GM21447 (cell line): ENCODE data around the gene SOX8.
"Not testable (repeated sequence)": the region's sequence is repeated elsewhere in the genome, so short reads cannot be mapped to it uniquely, and the experiment has no call there.

ENCODE experiments used
- ATAC-seq: cut with Tn5 transposase; IDR thresholded peaks from one replicate; pipeline ENCODE4 v1.9.1; 2021; ENCODE audit not compliant: unreplicated experiment

Gene SOX8

DNA sequence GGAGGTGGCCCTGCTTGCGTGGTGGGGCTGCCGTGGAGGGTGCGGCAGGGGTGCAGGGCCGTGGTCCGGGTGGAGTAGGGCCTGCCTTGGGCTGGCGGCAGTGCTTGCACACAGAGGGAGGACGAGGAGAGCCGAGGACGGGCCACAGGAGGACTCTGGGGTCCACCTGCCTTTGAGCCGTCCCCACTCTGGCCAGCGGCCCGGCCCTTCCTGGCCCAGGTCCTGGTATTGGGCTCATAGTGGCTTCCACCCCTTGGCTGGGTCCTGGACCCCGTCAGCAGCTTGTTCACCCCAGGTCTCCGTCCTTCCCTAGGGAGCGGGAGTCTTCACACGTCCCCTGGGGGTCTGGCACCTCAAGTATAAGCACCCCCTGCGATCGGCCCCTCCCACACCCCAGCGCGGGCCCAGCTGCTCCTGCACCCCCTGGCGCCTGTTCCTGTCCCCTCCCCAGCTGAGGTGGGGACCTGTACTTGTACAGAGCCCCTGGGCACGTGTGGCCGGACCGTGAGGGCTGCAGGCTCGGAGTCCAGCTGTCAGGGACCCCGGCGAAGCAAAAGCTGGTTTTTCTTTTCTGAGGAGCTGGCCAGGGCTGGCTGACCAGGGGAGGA is 40.1 kb downstream of the SOX8 start:
- ATAC-seq, result no peak

DNA sequence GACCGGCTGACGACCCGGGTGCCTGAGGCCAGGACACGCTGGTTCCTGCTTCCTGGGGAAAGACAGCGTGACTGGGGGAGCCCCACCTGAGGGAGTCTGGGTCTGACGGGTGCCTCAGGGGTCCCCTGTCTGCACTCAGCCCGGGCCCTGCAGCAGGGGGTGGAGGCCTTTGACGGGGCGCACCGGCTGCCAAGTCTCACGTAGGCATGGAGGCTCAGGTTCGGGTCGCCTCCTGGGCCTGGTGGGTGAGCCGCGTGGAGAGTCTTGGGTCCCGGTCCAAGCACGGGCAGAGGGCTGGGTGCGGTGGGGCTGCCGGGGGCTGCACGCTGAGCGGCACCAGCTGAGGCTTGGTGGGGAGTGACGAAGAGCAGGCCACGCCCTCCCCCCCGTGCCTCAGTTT is 40.9 kb downstream of the SOX8 start:
- no peak for ATAC-seq

DNA sequence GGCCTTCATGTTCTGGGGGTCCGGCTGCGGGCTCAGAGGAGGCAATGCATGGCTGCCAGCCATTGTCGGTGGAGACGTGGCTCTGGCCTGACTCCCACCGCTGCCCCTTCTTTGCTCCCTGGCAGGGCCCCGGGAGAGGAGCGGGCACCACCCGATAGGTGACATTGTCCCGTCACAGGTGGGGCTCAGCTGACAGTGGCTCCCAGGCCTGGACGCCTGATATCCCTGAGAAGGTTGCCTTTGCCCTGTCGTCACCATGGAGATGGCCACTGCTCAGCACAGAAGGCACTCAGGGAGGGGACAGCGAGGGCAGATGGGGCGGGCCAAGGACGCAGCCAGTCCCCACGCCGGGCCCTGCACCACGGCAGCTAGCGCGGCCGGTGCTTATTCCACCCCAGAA is 42.6 kb downstream of the SOX8 start:
- no peak for ATAC-seq

DNA sequence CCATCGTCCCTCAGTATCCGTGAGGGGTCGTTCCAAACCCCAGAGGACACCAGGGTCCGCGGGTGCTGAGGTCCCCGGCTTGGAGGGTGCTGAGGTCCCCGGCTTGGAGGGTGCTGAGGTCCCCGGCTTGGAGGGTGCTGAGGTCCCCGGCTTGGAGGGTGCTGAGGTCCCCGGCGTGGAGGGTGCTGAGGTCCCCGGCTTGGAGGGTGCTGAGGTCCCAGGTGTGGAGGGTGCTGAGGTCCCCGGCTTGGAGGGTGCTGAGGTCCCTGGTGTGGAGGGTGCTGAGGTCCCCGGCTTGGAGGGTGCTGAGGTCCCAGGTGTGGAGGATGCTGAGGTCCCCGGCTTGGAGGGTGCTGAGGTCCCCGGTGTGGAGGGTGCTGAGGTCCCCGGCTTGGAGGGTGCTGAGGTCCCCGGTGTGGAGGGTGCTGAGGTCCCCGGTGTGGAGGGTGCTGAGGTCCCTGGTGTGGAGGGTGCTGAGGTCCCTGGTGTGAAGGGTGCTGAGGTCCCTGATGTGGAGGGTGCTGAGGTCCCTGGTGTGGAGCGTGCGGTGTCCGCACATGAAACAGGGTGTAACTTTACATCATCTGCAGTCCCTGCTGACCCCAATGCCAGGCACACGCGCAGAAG is 43.7 kb downstream of the SOX8 start:
- not testable (repeated sequence) for ATAC-seq

DNA sequence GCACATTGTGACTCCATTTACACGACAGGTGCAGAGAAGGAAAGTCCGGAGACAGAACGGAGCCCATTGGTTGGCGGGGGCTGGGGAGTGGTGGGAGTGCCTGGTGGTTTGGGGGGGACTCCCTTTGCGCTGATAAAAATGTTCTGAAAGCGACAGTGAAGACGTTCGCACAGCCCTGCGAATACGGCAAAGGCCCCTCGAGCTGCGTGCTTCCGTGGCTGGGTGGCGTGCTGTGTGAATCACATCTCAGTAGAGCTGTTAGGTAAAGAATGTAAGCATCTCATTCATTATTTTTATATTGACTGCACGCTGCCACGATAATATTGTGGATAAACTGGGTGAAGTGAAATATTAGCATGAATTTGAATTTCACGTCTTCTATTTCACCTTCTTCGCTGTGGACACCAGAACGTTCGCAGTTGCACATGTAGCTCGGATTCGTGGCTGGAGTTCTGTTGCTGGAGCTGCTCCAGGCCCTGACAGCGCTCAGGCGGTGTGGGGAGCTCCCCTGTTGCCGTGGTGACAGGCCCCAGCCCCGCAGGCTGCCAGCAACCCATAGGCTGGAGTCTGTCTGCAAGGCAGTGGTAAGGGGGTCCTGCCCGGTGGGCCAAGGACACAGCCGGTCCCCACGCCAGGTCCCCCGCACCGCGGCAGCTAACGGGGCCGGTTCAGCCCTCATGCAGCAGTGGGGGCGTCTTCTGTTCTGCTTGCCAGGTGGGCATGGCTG is 44.6 kb downstream of the SOX8 start:
- ATAC-seq, result no peak

DNA sequence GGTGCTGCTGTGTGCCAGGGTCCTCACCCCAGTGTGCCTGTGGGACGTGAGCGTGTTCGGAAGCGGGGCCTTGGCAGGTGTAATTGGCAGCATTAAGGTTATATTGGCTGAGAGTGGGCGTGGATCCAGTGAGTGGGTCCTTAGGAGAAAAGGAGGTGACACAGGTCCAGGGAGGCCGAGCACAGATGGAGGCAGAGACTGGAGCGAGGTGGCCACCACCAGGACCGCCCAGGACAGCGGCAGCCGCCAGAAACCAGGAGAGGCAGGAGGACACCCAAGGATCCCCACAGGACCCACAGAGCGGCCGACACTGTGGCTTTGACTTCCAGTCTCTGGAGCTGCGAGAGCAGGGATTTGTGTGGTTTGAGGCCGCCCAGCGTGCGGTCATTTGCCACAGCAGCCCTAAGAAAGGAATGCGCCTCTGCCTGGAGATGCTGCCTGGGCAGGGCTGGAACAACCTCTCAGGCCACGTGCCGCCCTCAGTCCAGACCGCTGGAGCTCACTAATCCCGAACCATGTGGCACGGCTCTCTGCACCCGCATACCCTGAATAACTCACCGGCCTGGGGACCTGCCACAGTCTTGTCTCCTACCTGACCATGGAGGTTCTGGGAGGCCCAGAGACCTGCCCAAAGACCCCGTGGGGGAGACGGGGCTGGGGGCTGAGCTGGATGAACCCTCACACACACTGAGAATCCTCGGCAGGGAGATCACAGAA is 45.4 kb downstream of the SOX8 start:
- ATAC-seq, result no peak

- no peak for ATAC-seq
These were observed 45.9 kb downstream of the SOX8 start for GRCh38 chr16:1027501-1027815.

GRCh38 chr16:1028056-1028455 is 46.5 kb downstream of the SOX8 start:
- ATAC-seq, result no peak

GRCh38 chr16:1028524-1029258 is 47.1 kb downstream of the SOX8 start:
- no peak for ATAC-seq

- no peak for ATAC-seq
These were observed 47.6 kb downstream of the SOX8 start for GRCh38 chr16:1029259-1029545.

- no peak for ATAC-seq
These were observed 48.9 kb downstream of the SOX8 start for GRCh38 chr16:1030473-1030901.

GRCh38 chr16:1031666-1032065 is 50.1 kb downstream of the SOX8 start:
- no peak for ATAC-seq

DNA sequence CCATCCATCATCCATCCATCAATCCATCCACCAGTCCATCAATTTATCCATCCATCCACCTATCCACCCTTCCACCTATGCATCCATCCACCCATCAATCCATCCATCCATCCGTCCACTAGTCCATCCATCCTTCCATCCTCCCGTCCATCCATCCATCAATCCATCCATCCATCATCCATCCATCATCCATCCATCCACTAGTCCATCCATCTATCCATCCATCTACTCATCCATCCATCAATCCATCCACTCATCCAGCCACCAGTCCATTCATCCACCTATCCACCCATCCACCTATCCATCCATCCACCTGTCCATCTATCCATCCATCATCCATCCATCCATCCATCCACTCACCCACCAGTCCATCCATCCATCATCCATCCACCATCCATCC is 51.0 kb downstream of the SOX8 start:
- ATAC-seq, result no peak

DNA sequence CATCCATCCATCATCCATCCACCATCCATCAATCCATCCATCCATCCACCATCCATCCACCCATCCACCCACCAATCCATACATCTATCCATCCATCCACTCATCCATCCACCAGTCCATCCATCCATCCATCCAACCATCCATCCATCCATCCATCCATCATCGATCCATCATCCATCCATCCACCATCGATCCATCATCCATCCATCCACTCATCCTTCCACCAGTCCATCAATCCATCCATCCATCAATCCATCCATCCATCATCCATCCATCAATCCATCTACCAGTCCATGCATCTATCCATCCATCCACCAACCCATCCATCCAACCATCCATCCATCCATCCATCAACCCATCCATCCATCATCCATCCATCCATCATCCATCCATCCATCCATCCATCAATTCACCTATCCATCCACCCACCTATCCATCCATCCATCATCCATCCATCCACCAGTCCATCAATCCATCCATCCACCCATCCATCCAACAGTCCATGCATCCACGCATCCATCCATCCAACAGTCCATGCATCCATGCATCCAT is 51.6 kb downstream of the SOX8 start:
- ATAC-seq, result no peak

- no peak for ATAC-seq
These were observed 52.9 kb downstream of the SOX8 start for GRCh38 chr16:1034230-1035065.

DNA sequence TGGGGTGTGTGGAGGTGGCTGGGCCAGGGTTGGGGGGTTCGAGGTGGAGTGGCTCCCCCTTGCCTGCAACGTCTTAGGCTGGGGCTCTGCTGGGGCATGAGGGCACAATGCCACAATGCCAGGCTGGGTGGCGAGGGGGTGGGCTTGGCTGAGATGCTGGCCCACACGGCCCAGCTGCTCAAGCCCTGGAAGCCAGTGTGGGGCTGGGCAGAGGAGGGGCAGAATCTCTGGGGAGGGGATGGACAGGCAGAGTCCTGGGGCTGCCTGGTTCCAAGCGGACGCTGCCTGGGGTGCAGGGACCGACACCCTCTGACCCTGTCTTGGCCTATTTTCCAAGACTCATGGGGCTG is 53.5 kb downstream of the SOX8 start:
- no peak for ATAC-seq

DNA sequence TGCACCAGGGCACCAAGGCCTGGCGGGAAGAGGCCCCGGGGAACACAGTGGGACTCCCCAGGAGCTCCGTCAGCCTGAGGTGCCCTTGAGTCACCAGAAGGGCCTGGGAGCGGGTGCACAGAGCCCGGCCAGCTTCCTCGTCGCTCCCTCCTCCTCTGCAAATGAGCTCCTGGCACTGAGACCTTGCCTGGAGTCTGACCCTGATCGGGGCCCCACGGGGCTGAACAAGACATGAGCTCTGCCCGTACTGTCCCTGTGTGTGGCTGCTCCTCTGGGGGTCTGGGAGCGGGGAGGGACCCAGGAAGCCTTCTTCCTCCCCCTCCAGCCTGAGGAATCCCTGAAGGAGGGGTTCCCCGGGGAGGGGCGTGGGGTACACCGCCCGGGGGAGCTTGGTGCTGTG is 54.6 kb downstream of the SOX8 start:
- no peak for ATAC-seq
